NB4 (cell line): ENCODE results near the gene ADAMTS3.

Source experiments
- CTCF ChIP-seq: IDR thresholded peaks from one replicate; pipeline ENCODE4 v1.5.1; 2012; ENCODE audit warnings: low read depth, low read length
- MYC ChIP-seq: IDR thresholded peaks from 2 replicates; pipeline ENCODE4 v1.6.1; 2011; ENCODE audit warnings: low read depth, low read length
- POLR2A ChIP-seq: IDR thresholded peaks from 2 replicates; pipeline ENCODE4 v1.6.1; 2011; ENCODE audit warnings: mild to moderate bottlenecking; ENCODE audit not compliant: insufficient read length; ENCODE audit errors: extremely low read depth

GRCh38 chr4:72448231-72448630 is 120.8 kb downstream of the ADAMTS3 start:
- no peak for TF ChIP-seq CTCF
- no peak for TF ChIP-seq POLR2A
- TF ChIP-seq MYC: no peak
